Stimulated activated CD8-positive, alpha-beta memory T cell treated with anti-CD3 and anti-CD28 coated beads, Interleukin-2, amount 100 ng/mL, for 48 hours (primary cell): Measurements from ENCODE around the gene SYT12.

ENCODE experiments used
- DNase-seq, 2 donors: peaks; one replicate each; pipeline ENCODE4 v3.0.0-alpha.2; 2020; ENCODE audit warnings: low read depth in 2 of 2

The SYT12 gene

GRCh38 chr11:67099831-67100324, 76.9 kb downstream of the SYT12 start:
- no peak for DNase-seq
